Neural cell (in vitro differentiated cells): Measurements from ENCODE around the gene HSD17B8. TPM values are rescaled to one million over a fixed set of nuclear protein-coding genes. Genes with fewer than 3 reads are reported as not detected.

ENCODE experiments used
- H2AFZ ChIP-seq: fragments of 200-600, 300-800 bp; sonication (generic), shearing (Covaris generic); 2 replicates; pipeline ENCODE4 v1.6.0; 2014; ENCODE audit warnings: low read depth, mild to moderate bottlenecking, antibody characterized with exemption, low read length, moderate library complexity
- H3F3A ChIP-seq: fragments of 200-600 bp; shearing (Covaris generic); 2 replicates; pipeline ENCODE4 v1.6.1; 2016; ENCODE audit warnings: mild to moderate bottlenecking, moderate library complexity, mixed read lengths, antibody characterized with exemption, low read length; ENCODE audit not compliant: insufficient read depth, poor library complexity, severe bottlenecking
- H3K27ac ChIP-seq: fragments of 200-600, 300-800 bp; sonication (generic), shearing (Covaris generic); 2 replicates; pipeline ENCODE4 v1.5.1; 2014; ENCODE audit warnings: mild to moderate bottlenecking, low read length, moderate library complexity
- H3K27me3 ChIP-seq: fragments of 300-800, 200-600 bp; sonication (generic), shearing (Covaris generic); 2 replicates; pipeline ENCODE4 v1.6.0; 2014; ENCODE audit warnings: mild to moderate bottlenecking, low read depth, low read length, moderate library complexity; ENCODE audit not compliant: insufficient read depth
- H3K36me3 ChIP-seq: fragments of 300-800, 200-600 bp; sonication (generic), shearing (Covaris generic); 2 replicates; pipeline ENCODE4 v1.5.1; 2014; ENCODE audit warnings: mild to moderate bottlenecking, antibody characterized with exemption, low read length, moderate library complexity; ENCODE audit not compliant: insufficient read depth
- H3K4me2 ChIP-seq: fragments of 300-800, 200-600 bp; sonication (generic), shearing (Covaris generic); 2 replicates; pipeline ENCODE4 v1.6.0; 2014; ENCODE audit warnings: mild to moderate bottlenecking, low read length
- H3K4me3 ChIP-seq: fragments of 300-800, 200-600 bp; sonication (generic), shearing (Covaris generic); 2 replicates; pipeline ENCODE4 v1.5.1; 2014; ENCODE audit warnings: mild to moderate bottlenecking, low read length, moderate library complexity
- H3K79me2 ChIP-seq: fragments of 200-600 bp; shearing (Covaris generic); replicated peaks from 2 replicates; pipeline ENCODE4 v1.6.0; 2014; ENCODE audit warnings: mild to moderate bottlenecking, low read length, moderate library complexity; ENCODE audit not compliant: insufficient read depth
- H3K9ac ChIP-seq: fragments of 300-800, 200-600 bp; sonication (generic), shearing (Covaris generic); 2 replicates; pipeline ENCODE4 v1.6.1; 2016; ENCODE audit warnings: mild to moderate bottlenecking, low read length, mixed read lengths
- H3K9me2 ChIP-seq: fragments of 200-600 bp; shearing (Covaris generic); 2 replicates; pipeline ENCODE4 v1.6.1; 2016; ENCODE audit warnings: mild to moderate bottlenecking, low read length, mixed read lengths; ENCODE audit not compliant: insufficient read depth
- H3K9me3 ChIP-seq: fragments of 200-600, 300-800 bp; sonication (generic), shearing (Covaris generic); 2 replicates; pipeline ENCODE4 v1.6.1; 2016; ENCODE audit warnings: mild to moderate bottlenecking, mixed run types, low read length, moderate library complexity, mixed read lengths
- H4K20me1 ChIP-seq: fragments of 200-600 bp; shearing (Covaris generic); 2 replicates; pipeline ENCODE4 v1.6.1; 2016; ENCODE audit warnings: mild to moderate bottlenecking, mixed run types; ENCODE audit not compliant: insufficient read depth
- EP300 ChIP-seq: fragments of 450-650 bp; conservative IDR thresholded peaks from 2 replicates; pipeline ENCODE4 v1.6.1; 2014; ENCODE audit warnings: antibody characterized with exemption, mild to moderate bottlenecking, moderate library complexity; ENCODE audit not compliant: poor library complexity, severe bottlenecking
- EZH2 ChIP-seq: fragments of 200-600, 300-800 bp; shearing (Covaris generic), sonication (generic); IDR thresholded peaks from 2 replicates; pipeline ENCODE4 v1.6.1; 2014; ENCODE audit warnings: antibody characterized with exemption, low read length, borderline replicate concordance, mild to moderate bottlenecking; ENCODE audit not compliant: insufficient read depth, poor library complexity, severe bottlenecking
- MXI1 ChIP-seq: fragments of 450-650 bp; conservative IDR thresholded peaks from 2 replicates; pipeline ENCODE4 v1.6.1; 2014; ENCODE audit warnings: antibody characterized with exemption, mild to moderate bottlenecking; ENCODE audit not compliant: poor library complexity, severe bottlenecking
- POLR2AphosphoS5 ChIP-seq: IDR thresholded peaks from 2 replicates; pipeline ENCODE4 v1.6.1; 2012
- RAD21 ChIP-seq: fragments of 450-650 bp; conservative IDR thresholded peaks from 2 replicates; pipeline ENCODE4 v1.6.1; 2014; ENCODE audit warnings: antibody characterized with exemption, mild to moderate bottlenecking, moderate library complexity
- REST ChIP-seq: IDR thresholded peaks from 2 replicates; pipeline ENCODE4 v1.6.1; 2012; ENCODE audit warnings: borderline replicate concordance
- SMC3 ChIP-seq: fragments of 450-650 bp; conservative IDR thresholded peaks from 2 replicates; pipeline ENCODE4 v1.6.1; 2014; ENCODE audit warnings: antibody characterized with exemption, mild to moderate bottlenecking, moderate library complexity; ENCODE audit not compliant: poor library complexity
- TAF1 ChIP-seq: IDR thresholded peaks from 2 replicates; pipeline ENCODE4 v1.6.1; 2012; ENCODE audit warnings: low read depth
- polyA plus RNA-seq: library from polyadenylated mRNA; depleted of rRNA; stranded (reverse); fragments of >200 nt; gene quantifications from 2 replicates; pipeline ENCODE4 v1.2.3, GENCODE V29; 2014
- TF ChIP-seq, protein P1 (sequence below): fragments of 450-650 bp; IDR thresholded peaks from 2 replicates; pipeline ENCODE4 v1.5.1; 2014; ENCODE audit warnings: antibody characterized with exemption, mild to moderate bottlenecking, moderate library complexity; ENCODE audit not compliant: poor library complexity, severe bottlenecking

The HSD17B8 gene
- polyA plus RNA-seq, 1 donor from 2014 or later: 7.3 TPM

- Histone ChIP-seq H4K20me1 (no peaks in the 10 kb centered on the region), H3K4me2 (no peak overlapping the region), H3K4me3 (no peak overlapping the region), H3K9ac (no peak overlapping the region), H3K79me2 (no peaks in the 10 kb centered on the region), H3K9me3 (no peaks in the 10 kb centered on the region), H3K27ac (no peak overlapping the region), H3K27me3 (no peaks in the 10 kb centered on the region), H3K36me3 (no peaks in the 10 kb centered on the region), H3K9me2 (no peaks in the 10 kb centered on the region), H2AFZ (no peak overlapping the region), H3F3A (no peaks in the 10 kb centered on the region)
- TF ChIP-seq POLR2AphosphoS5 (no peak), EP300 (no peak), TAF1 (no peak), EZH2 (no peak), MXI1 (no peak), REST (no peak), RAD21 (no peak), SMC3 (no peak)
- TF ChIP-seq, protein P1, sequence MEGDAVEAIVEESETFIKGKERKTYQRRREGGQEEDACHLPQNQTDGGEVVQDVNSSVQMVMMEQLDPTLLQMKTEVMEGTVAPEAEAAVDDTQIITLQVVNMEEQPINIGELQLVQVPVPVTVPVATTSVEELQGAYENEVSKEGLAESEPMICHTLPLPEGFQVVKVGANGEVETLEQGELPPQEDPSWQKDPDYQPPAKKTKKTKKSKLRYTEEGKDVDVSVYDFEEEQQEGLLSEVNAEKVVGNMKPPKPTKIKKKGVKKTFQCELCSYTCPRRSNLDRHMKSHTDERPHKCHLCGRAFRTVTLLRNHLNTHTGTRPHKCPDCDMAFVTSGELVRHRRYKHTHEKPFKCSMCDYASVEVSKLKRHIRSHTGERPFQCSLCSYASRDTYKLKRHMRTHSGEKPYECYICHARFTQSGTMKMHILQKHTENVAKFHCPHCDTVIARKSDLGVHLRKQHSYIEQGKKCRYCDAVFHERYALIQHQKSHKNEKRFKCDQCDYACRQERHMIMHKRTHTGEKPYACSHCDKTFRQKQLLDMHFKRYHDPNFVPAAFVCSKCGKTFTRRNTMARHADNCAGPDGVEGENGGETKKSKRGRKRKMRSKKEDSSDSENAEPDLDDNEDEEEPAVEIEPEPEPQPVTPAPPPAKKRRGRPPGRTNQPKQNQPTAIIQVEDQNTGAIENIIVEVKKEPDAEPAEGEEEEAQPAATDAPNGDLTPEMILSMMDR: no peak
Observed at GRCh38 chr6:33171880-33172687, 32.4 kb upstream of the HSD17B8 start.

DNA sequence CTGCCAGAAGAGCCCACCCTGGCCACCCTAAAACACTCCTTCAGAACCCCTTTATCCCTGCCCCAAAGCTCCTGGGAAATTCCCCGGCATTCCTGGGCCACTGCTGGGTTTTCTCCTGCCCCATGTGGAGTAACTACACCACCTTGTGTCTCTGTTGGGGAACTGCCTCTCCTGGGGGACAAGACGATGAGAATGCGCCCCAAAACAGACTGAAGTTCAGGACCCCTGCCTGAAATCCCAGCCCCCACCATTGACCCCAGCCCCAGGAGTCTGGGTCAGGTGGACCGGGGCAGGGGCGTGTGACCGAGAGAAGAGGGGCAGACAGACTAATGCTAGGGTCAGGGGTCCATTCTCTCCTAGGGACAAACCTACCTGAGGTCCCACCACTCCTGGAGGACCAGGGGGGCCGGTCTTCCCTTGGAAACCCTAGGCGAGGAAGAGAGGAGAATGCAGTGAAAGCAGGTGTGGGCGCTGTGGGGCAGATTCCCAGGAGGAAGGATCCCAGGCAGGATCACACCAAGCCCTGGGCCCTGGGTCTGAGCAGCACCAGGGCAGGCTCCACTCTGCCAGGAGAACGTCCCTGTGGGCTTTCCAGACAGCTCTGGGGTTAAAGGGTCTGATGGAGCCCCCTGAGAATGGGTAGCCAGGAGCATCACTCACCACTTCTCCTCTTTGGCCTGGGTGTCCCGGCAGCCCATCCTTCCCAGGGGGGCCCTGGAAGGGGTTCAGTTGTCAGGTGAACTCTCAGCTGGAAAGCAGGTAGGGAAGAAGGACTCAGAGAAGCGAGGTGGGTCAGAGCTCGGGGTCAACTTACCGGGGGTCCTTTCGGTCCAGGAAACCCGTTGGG is 31.5 kb upstream of the HSD17B8 start:
- no peaks in the 10 kb centered on the region for H3K79me2 ChIP-seq
- H3K27me3 ChIP-seq: no peaks in the 10 kb centered on the region
- no peaks in the 10 kb centered on the region for H3K9me3 ChIP-seq
- no peak overlapping the region for H3K4me3 ChIP-seq
- H3K27ac ChIP-seq: no peak overlapping the region
- no peaks in the 10 kb centered on the region for H3K36me3 ChIP-seq
- no peaks in the 10 kb centered on the region for H3K9me2 ChIP-seq
- no peak overlapping the region for H3K4me2 ChIP-seq
- no peak overlapping the region for H2AFZ ChIP-seq
- H3K9ac ChIP-seq: no peak overlapping the region
- peak; percentile 46 for TF ChIP-seq RAD21
- no peak for TF ChIP-seq EZH2
- TF ChIP-seq SMC3: peak; percentile 44
- TF ChIP-seq, protein P1: peak; percentile 44
- TF ChIP-seq POLR2AphosphoS5: no peak
- TF ChIP-seq TAF1: no peak
- H4K20me1 ChIP-seq: no peaks in the 10 kb centered on the region
- H3F3A ChIP-seq: no peaks in the 10 kb centered on the region
